CD14-positive monocyte (primary cell): Measurements from ENCODE around the gene ACACA. TPM values are rescaled to one million over a fixed set of nuclear protein-coding genes. Genes with fewer than 3 reads are reported as not detected.
A peak's percentile ranks its signal among the peaks of the same experiment; 100 is the strongest.
"Not testable (repeated sequence)": the region's sequence is repeated elsewhere in the genome, so short reads cannot be mapped to it uniquely, and the experiment has no call there.

Experiments
- DNase-seq, 3 donors: peaks; one replicate each; pipeline ENCODE4 v3.0.0-alpha.2; 2011 to 2022
- H2AFZ ChIP-seq: 2 replicates; pipeline ENCODE4 v1.6.0; 2012; ENCODE audit warnings: mild to moderate bottlenecking, low read depth, low read length, inconsistent platforms; ENCODE audit not compliant: insufficient read depth, poor library complexity, severe bottlenecking
- H3K27ac ChIP-seq, 2 donors: 1 replicate in 1 of 2; 2 replicates in 1 of 2; pipeline ENCODE4 v1.5.1; 2012 to 2013; ENCODE audit warnings: low read length in 2 of 2, control low read depth in 1 of 2, inconsistent platforms in 1 of 2, low read depth in 1 of 2, mild to moderate bottlenecking in 1 of 2
- H3K27me3 ChIP-seq, 2 donors: one replicate each; pipeline versions ENCODE4 v1.6.0 to v1.6.1; 2011 to 2013; ENCODE audit warnings: low read length in 2 of 2; ENCODE audit not compliant: control insufficient read depth in 2 of 2, insufficient read depth in 2 of 2
- H3K36me3 ChIP-seq, 2 donors: replicated peaks in 1 of 2; 1 replicate in 1 of 2; 2 replicates in 1 of 2; pipeline versions ENCODE4 v1.5.1 to v1.6.1; 2012 to 2013; ENCODE audit warnings: low read length in 2 of 2, control low read depth in 1 of 2, inconsistent platforms in 1 of 2, mild to moderate bottlenecking in 1 of 2; ENCODE audit not compliant: insufficient read depth in 2 of 2, control insufficient read depth in 1 of 2
- H3K4me1 ChIP-seq, 2 donors: 1 replicate in 1 of 2; 2 replicates in 1 of 2; pipeline versions ENCODE4 v1.5.1 to v1.6.1; 2012 to 2013; ENCODE audit warnings: low read length in 2 of 2, control low read depth in 1 of 2, inconsistent platforms in 1 of 2, mild to moderate bottlenecking in 1 of 2, moderate library complexity in 1 of 2; ENCODE audit not compliant: insufficient read depth in 2 of 2, control insufficient read depth in 1 of 2
- H3K4me2 ChIP-seq: replicated peaks from 2 replicates; pipeline ENCODE3; 2012; ENCODE audit warnings: low read length, moderate library complexity, mild to moderate bottlenecking; ENCODE audit not compliant: poor library complexity, severe bottlenecking; ENCODE audit errors: extremely low read depth
- H3K4me3 ChIP-seq, 3 experiments: fragments of 200-600 bp in 1 of 3; sonication (generic) in 1 of 3; replicated peaks in 1 of 3; 1 replicate in 2 of 3; 2 replicates in 1 of 3; pipeline ENCODE4 v1.5.1; 2011 to 2013; ENCODE audit warnings: low read length in 3 of 3, mild to moderate bottlenecking in 3 of 3, control low read depth in 2 of 3, low read depth in 2 of 3, inconsistent platforms in 1 of 3, moderate library complexity in 1 of 3
- H3K79me2 ChIP-seq: 2 replicates; pipeline ENCODE4 v1.6.0; 2012; ENCODE audit warnings: mild to moderate bottlenecking, control low read depth, inconsistent platforms, low read length, moderate library complexity; ENCODE audit not compliant: insufficient read depth
- H3K9ac ChIP-seq: 2 replicates; pipeline ENCODE4 v1.6.0; 2017; ENCODE audit warnings: low read length, mild to moderate bottlenecking; ENCODE audit not compliant: insufficient read depth, poor library complexity, severe bottlenecking
- H3K9me3 ChIP-seq, 2 donors: replicated peaks in 1 of 2; 1 replicate in 1 of 2; 2 replicates in 1 of 2; pipeline versions ENCODE4 v1.5.1 to v1.6.1; 2012 to 2013; ENCODE audit warnings: low read length in 2 of 2, control low read depth in 1 of 2; ENCODE audit not compliant: control insufficient read depth in 1 of 2, insufficient read depth in 1 of 2
- H4K20me1 ChIP-seq: 2 replicates; pipeline ENCODE4 v1.6.0; 2012; ENCODE audit warnings: mild to moderate bottlenecking, low read length, control low read depth, moderate library complexity; ENCODE audit not compliant: insufficient read depth
- H3K27ac Mint-ChIP-seq, 7 donors: one replicate each; pipeline ENCODE4 v1.8.0; 2020; ENCODE audit warnings: mild to moderate bottlenecking in 7 of 7, mixed read lengths in 7 of 7, moderate library complexity in 6 of 7, inconsistent platforms in 2 of 7
- H3K27me3 Mint-ChIP-seq, 3 donors: one replicate each; pipeline ENCODE4 v1.8.0; 2021 to 2022; ENCODE audit warnings: low read depth in 3 of 3, mild to moderate bottlenecking in 3 of 3, mixed read lengths in 3 of 3, moderate library complexity in 3 of 3, inconsistent platforms in 1 of 3
- H3K36me3 Mint-ChIP-seq, 2 donors: one replicate each; pipeline ENCODE4 v1.8.0; 2020; ENCODE audit warnings: mixed read lengths in 2 of 2, inconsistent platforms in 1 of 2, mild to moderate bottlenecking in 1 of 2
- H3K4me1 Mint-ChIP-seq: one replicate; pipeline ENCODE4 v1.8.0; 2020; ENCODE audit warnings: mild to moderate bottlenecking, mixed read lengths
- H3K4me3 Mint-ChIP-seq, 2 donors: one replicate each; pipeline ENCODE4 v1.8.0; 2020; ENCODE audit warnings: mild to moderate bottlenecking in 2 of 2, mixed read lengths in 2 of 2, moderate library complexity in 1 of 2
- H3K9me3 Mint-ChIP-seq, 7 donors: one replicate each; pipeline ENCODE4 v1.8.0; 2020 to 2022; ENCODE audit warnings: mixed read lengths in 7 of 7, mild to moderate bottlenecking in 6 of 7, moderate library complexity in 6 of 7, inconsistent platforms in 2 of 7
- WGBS: methylation state at CpG from one replicate; pipeline ENCODE4 v1.1.5; 2013; ENCODE audit warnings: missing lambda C conversion rate; ENCODE audit not compliant: insufficient coverage; 5-methylcytosine and 5-hydroxymethylcytosine counted together
- intact Hi-C, 2 donors: fragments of 100-400 bp; cut with micrococcal nuclease; formaldehyde crosslinking; loops; one replicate each; pipeline versions ENCODE4 v1.15.0 to v1.15.1; 2023
- polyA plus RNA-seq, 3 donors: library from polyadenylated mRNA; depleted of rRNA in 1 of 3; unstranded in 2 of 3; stranded (reverse) in 1 of 3; fragments of 300-500 nt in 2 of 3; fragments of >200 nt in 1 of 3; fragmentation: Illumina TruSeq in 2 of 3; gene quantifications; 1 replicate in 2 of 3; 2 replicates in 1 of 3; pipeline ENCODE4 v1.2.3, GENCODE V29; 2012 to 2021
- TF ChIP-seq, protein P1 (sequence below): fragments of 200-600 bp; IDR thresholded peaks from one replicate; pipeline ENCODE4 v1.8.0; 2022; ENCODE audit warnings: antibody characterized with exemption, mild to moderate bottlenecking

The ACACA gene
- polyA plus RNA-seq, 3 donors: 3.5 to 4.6 (median 3.8) TPM

DNA sequence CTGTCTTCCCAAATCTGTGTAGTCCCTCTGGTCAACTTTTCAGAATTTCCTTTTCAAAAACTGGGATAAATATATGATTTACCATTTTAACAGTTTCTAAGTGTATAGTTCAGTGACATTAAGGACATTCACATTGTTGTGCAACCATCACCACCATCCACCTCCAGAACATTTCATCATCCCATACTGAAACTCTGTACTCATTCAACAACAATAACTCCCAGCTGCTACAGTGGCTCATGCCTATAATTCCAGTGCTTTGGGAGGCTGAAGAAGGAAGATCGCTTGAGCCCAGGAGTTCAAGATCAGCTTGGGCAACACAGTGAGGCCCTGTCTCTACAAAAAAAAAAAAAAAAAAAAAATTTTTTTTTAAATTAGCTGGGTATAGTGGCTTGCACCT lies 326.9 kb downstream of the ACACA start:
- no peaks in the 10 kb centered on the region for H3K36me3 ChIP-seq
- TF ChIP-seq, protein P1, sequence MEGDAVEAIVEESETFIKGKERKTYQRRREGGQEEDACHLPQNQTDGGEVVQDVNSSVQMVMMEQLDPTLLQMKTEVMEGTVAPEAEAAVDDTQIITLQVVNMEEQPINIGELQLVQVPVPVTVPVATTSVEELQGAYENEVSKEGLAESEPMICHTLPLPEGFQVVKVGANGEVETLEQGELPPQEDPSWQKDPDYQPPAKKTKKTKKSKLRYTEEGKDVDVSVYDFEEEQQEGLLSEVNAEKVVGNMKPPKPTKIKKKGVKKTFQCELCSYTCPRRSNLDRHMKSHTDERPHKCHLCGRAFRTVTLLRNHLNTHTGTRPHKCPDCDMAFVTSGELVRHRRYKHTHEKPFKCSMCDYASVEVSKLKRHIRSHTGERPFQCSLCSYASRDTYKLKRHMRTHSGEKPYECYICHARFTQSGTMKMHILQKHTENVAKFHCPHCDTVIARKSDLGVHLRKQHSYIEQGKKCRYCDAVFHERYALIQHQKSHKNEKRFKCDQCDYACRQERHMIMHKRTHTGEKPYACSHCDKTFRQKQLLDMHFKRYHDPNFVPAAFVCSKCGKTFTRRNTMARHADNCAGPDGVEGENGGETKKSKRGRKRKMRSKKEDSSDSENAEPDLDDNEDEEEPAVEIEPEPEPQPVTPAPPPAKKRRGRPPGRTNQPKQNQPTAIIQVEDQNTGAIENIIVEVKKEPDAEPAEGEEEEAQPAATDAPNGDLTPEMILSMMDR: no peak
- intact Hi-C loops: no loop called here
- peak overlapping the region in 1 of 7 donors; percentile 30 for H3K27ac Mint-ChIP-seq
- H3K27me3 ChIP-seq: no peaks in the 10 kb centered on the region
- peaks cover 15% of the 10 kb centered on the region for H3K4me1 Mint-ChIP-seq
- WGBS: no CpG with 5 or more reads among the region's 1 CpG
- peaks cover 1 to 2% of the 10 kb centered on the region in 2 donors for H3K36me3 Mint-ChIP-seq
- H3K27ac ChIP-seq: no peak overlapping the region
- no peaks in the 10 kb centered on the region for H3K27me3 Mint-ChIP-seq
- H3K4me3 ChIP-seq: no peak overlapping the region
- DNase-seq: peak in 2 of 3 donors; percentile 13 to 17
- H3K4me3 Mint-ChIP-seq: no peak overlapping the region
- no peak overlapping the region for H3K9ac ChIP-seq
- H4K20me1 ChIP-seq: no peaks in the 10 kb centered on the region
- H2AFZ ChIP-seq: no peak overlapping the region
- peaks cover 0 to 6% (median 0%) of the 10 kb centered on the region in 7 donors for H3K9me3 Mint-ChIP-seq
- no peaks in the 10 kb centered on the region for H3K79me2 ChIP-seq
- no peaks in the 10 kb centered on the region for H3K9me3 ChIP-seq
- H3K4me1 ChIP-seq: peaks cover 5 to 16% of the 10 kb centered on the region in 2 donors
- H3K4me2 ChIP-seq: no peak overlapping the region

DNA sequence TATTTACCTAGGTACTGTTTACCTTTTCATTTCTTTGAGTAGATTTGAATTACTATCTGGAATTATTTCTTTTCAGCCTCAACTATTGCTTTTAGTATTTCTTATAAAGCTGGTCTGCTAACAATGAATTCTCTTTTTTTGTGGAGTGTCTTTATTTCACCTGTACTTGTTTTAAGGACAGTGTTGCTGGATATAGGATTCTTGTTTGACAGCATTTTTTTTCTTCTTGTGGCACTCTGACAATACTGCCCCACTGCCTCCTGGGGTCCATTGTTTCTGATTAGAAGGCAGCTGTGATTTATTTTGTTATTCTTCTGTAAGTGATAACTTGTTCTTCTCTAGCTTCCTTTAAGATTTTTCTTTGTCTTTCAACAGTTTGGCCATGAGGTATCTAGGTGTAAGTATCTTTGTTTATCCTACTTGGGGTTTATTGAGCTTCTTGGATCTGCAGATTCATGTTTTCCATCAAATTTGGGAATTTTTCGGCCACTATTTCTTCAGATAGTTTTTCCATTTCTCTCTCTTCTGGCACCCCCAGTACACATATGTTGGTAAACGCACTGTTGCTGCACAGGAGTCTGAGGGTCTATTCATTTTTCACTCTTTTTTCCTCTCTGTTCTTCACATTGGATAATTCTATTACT lies 327.4 kb downstream of the ACACA start:
- Histone ChIP-seq H3K4me1 (peaks cover 5 to 16% of the 10 kb centered on the region in 2 donors), H3K4me3 (no peak overlapping the region), H2AFZ (no peak overlapping the region), H3K36me3 (no peaks in the 10 kb centered on the region), H3K27ac (no peak overlapping the region), H3K79me2 (no peaks in the 10 kb centered on the region), H4K20me1 (no peaks in the 10 kb centered on the region), H3K9ac (no peak overlapping the region), H3K27me3 (no peaks in the 10 kb centered on the region), H3K9me3 (no peaks in the 10 kb centered on the region), H3K4me2 (no peak overlapping the region)
- 100% methylated on average over 1 of the region's 2 CpGs for WGBS
- Mint-ChIP-seq H3K4me1 (peaks cover 15% of the 10 kb centered on the region), H3K27me3 (no peaks in the 10 kb centered on the region), H3K36me3 (no peaks in the 10 kb centered on the region), H3K9me3 (peaks cover 0 to 6% (median 0%) of the 10 kb centered on the region in 7 donors), H3K27ac (no peak overlapping the region), H3K4me3 (no peak overlapping the region)
- TF ChIP-seq, protein P1: no peak
- DNase-seq: no peak
- intact Hi-C loops: no loop called here

DNA sequence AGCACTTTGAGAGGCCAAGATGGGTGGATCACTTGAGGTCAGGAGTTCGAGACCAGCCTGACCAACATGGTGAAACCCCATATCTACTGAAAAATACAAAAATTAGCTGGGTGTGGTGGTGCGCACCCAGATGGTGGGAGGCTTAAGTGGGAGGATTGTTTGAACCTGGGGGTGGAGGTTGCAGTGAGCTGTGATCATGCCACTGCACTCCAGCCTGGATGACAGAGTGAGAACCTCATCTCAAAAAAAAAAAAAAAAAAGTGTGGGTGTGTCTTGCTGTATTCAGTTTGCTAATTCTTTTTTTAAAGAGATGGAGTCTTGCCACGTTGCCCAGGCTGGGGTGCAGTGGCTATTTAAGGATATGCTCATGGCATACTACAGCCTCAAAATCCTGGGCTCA lies 333.2 kb downstream of the ACACA start:
- 80% methylated on average over 1 of the region's 3 CpGs for whole genome bisulfite sequencing
- H3K4me1 ChIP-seq, intact Hi-C loops: not testable (repeated sequence)

More for the DNA sequence above, 333.2 kb downstream of the ACACA start:
- not testable (repeated sequence) for H4K20me1 ChIP-seq, H3K4me1 Mint-ChIP-seq, H3K9me3 Mint-ChIP-seq, DNase-seq, H3K27me3 ChIP-seq, H3K4me3 ChIP-seq, H2AFZ ChIP-seq, H3K4me3 Mint-ChIP-seq, H3K27me3 Mint-ChIP-seq, H3K79me2 ChIP-seq, H3K27ac ChIP-seq, H3K4me2 ChIP-seq, H3K9me3 ChIP-seq, H3K9ac ChIP-seq, H3K36me3 ChIP-seq, H3K36me3 Mint-ChIP-seq
- peak overlapping the region in 1 of 7 donors; percentile 15 for H3K27ac Mint-ChIP-seq
